H1 (cell line): ENCODE data around the gene SLC35E4. TPM values are rescaled to one million over a fixed set of nuclear protein-coding genes. Genes with fewer than 3 reads are reported as not detected.
A peak's percentile ranks its signal among the peaks of the same experiment; 100 is the strongest.

Experiments
- CTCF ChIA-PET: fragments of 300-600 bp; sonication (Branson Sonifier 250); formaldehyde crosslinking; loops from one replicate; lab custom pipeline; 2021; ENCODE audit not compliant: partially characterized antibody; lab: Charles Lee
- POLR2A ChIA-PET: fragments of 300-600 bp; sonication (Branson Sonifier 250); formaldehyde crosslinking; loops from one replicate; lab custom pipeline; 2021; ENCODE audit warnings: inconsistent platforms; ENCODE audit not compliant: partially characterized antibody; lab: Charles Lee
- DNase-seq, 2 experiments: peaks; one replicate each; pipeline versions ENCODE4 v3.0.0 to v3.0.0-alpha.2; 2010 to 2022; ENCODE audit warnings: low spot score in 2 of 2, low read depth in 1 of 2, mixed read lengths in 1 of 2
- FAIRE-seq: peaks from 2 replicates; lab custom pipeline; 2011; peaks lifted over from hg19 to GRCh38; lab: Jason Lieb, UNC
- H2AFZ ChIP-seq: 2 replicates; pipeline ENCODE4 v1.8.1; 2012; ENCODE audit warnings: low read length, inconsistent platforms
- H2AK5ac ChIP-seq: 2 replicates; pipeline ENCODE4 v1.6.1; 2013; ENCODE audit warnings: low read depth, low read length
- H2BK120ac ChIP-seq: replicated peaks from 2 replicates; pipeline ENCODE3; 2013; ENCODE audit warnings: low read depth, low read length, inconsistent platforms
- H2BK12ac ChIP-seq: 2 replicates; pipeline ENCODE4 v1.6.1; 2013; ENCODE audit warnings: low read depth, low read length
- H2BK15ac ChIP-seq: 2 replicates; pipeline ENCODE4 v1.6.1; 2013; ENCODE audit warnings: low read length
- H2BK20ac ChIP-seq: 2 replicates; pipeline ENCODE4 v1.6.1; 2013; ENCODE audit warnings: low read length
- H2BK5ac ChIP-seq: 2 replicates; pipeline ENCODE4 v1.6.1; 2013; ENCODE audit warnings: low read depth, low read length
- H3K14ac ChIP-seq: 2 replicates; pipeline ENCODE4 v1.6.1; 2013; ENCODE audit warnings: inconsistent platforms; ENCODE audit not compliant: insufficient read length
- H3K18ac ChIP-seq: 2 replicates; pipeline ENCODE4 v1.6.1; 2013; ENCODE audit warnings: low read length; ENCODE audit errors: extremely low read depth
- H3K23ac ChIP-seq: 2 replicates; pipeline ENCODE4 v1.6.1; 2013; ENCODE audit warnings: inconsistent platforms; ENCODE audit not compliant: insufficient read length
- H3K23me2 ChIP-seq: 2 replicates; pipeline ENCODE4 v1.6.1; 2013; ENCODE audit warnings: low read depth, low read length
- H3K27ac ChIP-seq: 2 replicates; pipeline ENCODE4 v1.6.1; 2011; ENCODE audit warnings: low read depth, low read length, inconsistent platforms
- H3K27me3 ChIP-seq, 4 experiments: replicated peaks in 1 of 4; 1 replicate in 1 of 4; 2 replicates in 3 of 4; pipeline versions ENCODE4 v1.6.1 to v1.8.1; 2011 to 2013; ENCODE audit warnings: low read length in 3 of 4, mild to moderate bottlenecking in 3 of 4, inconsistent platforms in 2 of 4, mixed read lengths in 2 of 4, moderate library complexity in 1 of 4; ENCODE audit not compliant: control insufficient read depth in 3 of 4, insufficient read depth in 3 of 4; ENCODE audit errors: extremely low read depth in 1 of 4
- H3K36me3 ChIP-seq, 4 experiments: 2 replicates each; pipeline versions ENCODE4 v1.6.1 to v1.8.1; 2011 to 2013; ENCODE audit warnings: mild to moderate bottlenecking in 4 of 4, low read length in 3 of 4, moderate library complexity in 2 of 4, control low read depth in 1 of 4, inconsistent platforms in 1 of 4; ENCODE audit not compliant: insufficient read depth in 4 of 4, control insufficient read depth in 2 of 4
- H3K4ac ChIP-seq: replicated peaks from 2 replicates; pipeline ENCODE3; 2013; ENCODE audit warnings: low read length, low read depth, mixed read lengths, inconsistent platforms; ENCODE audit not compliant: insufficient read length
- H3K4me1 ChIP-seq, 4 experiments: replicated peaks in 1 of 4; 1 replicate in 1 of 4; 2 replicates in 3 of 4; pipeline versions ENCODE4 v1.6.1 to v1.8.1; 2011 to 2013; ENCODE audit warnings: low read length in 3 of 4, inconsistent platforms in 2 of 4, mixed read lengths in 1 of 4; ENCODE audit not compliant: insufficient read depth in 4 of 4, control insufficient read depth in 3 of 4
- H3K4me2 ChIP-seq, 2 experiments: 2 replicates each; pipeline versions ENCODE4 v1.6.1 to v1.8.1; 2011 to 2013; ENCODE audit warnings: low read depth in 2 of 2, low read length in 2 of 2, control low read depth in 1 of 2, inconsistent platforms in 1 of 2, mild to moderate bottlenecking in 1 of 2; ENCODE audit not compliant: insufficient read depth in 1 of 2
- H3K4me3 ChIP-seq, 4 experiments: fragments of 200-600, 300-600 bp in 1 of 4; sonication (generic), shearing (Covaris generic), sonication (Bioruptor Twin) in 1 of 4; 2 replicates each; pipeline versions ENCODE4 v1.5.1 to v1.8.1; 2011 to 2016; ENCODE audit warnings: low read length in 4 of 4, low read depth in 3 of 4, control low read depth in 2 of 4, inconsistent platforms in 2 of 4, mild to moderate bottlenecking in 2 of 4, mixed read lengths in 1 of 4, moderate library complexity in 1 of 4; ENCODE audit not compliant: insufficient read depth in 2 of 4; ENCODE audit errors: extremely low read depth in 1 of 4
- H3K56ac ChIP-seq: replicated peaks from 2 replicates; pipeline ENCODE3; 2013; ENCODE audit warnings: low read depth, mild to moderate bottlenecking, mixed read lengths, low read length, inconsistent platforms; ENCODE audit not compliant: insufficient read length
- H3K79me1 ChIP-seq: 2 replicates; pipeline ENCODE4 v1.6.1; 2013; ENCODE audit warnings: low read depth, low read length, control low read depth
- H3K79me2 ChIP-seq, 2 experiments: 2 replicates each; pipeline versions ENCODE4 v1.6.1 to v1.8.1; 2012 to 2013; ENCODE audit warnings: low read length in 2 of 2, mild to moderate bottlenecking in 2 of 2, inconsistent platforms in 1 of 2; ENCODE audit not compliant: insufficient read depth in 2 of 2, control insufficient read depth in 1 of 2
- H3K9ac ChIP-seq, 4 experiments: replicated peaks in 1 of 4; 1 replicate in 1 of 4; 2 replicates in 3 of 4; pipeline versions ENCODE4 v1.6.1 to v1.8.1; 2011 to 2013; ENCODE audit warnings: low read depth in 3 of 4, low read length in 3 of 4, control low read depth in 2 of 4, mild to moderate bottlenecking in 2 of 4, moderate library complexity in 2 of 4, inconsistent platforms in 1 of 4; ENCODE audit errors: extremely low read depth in 1 of 4
- H3K9me3 ChIP-seq, 2 experiments: 2 replicates each; pipeline versions ENCODE4 v1.6.1 to v1.8.1; 2012 to 2013; ENCODE audit warnings: mild to moderate bottlenecking in 2 of 2, moderate library complexity in 2 of 2, control low read depth in 1 of 2, inconsistent platforms in 1 of 2, low read depth in 1 of 2, low read length in 1 of 2, mixed read lengths in 1 of 2; ENCODE audit not compliant: insufficient read depth in 2 of 2
- H4K20me1 ChIP-seq, 2 experiments: replicated peaks in 1 of 2; 2 replicates each; pipeline versions ENCODE3 to v1.8.1; 2011 to 2013; ENCODE audit warnings: inconsistent platforms in 2 of 2, low read length in 2 of 2, mild to moderate bottlenecking in 1 of 2; ENCODE audit not compliant: insufficient read depth in 2 of 2, control insufficient read depth in 1 of 2
- H4K5ac ChIP-seq: 2 replicates; pipeline ENCODE4 v1.6.1; 2013; ENCODE audit warnings: low read length, low read depth, mixed read lengths, inconsistent platforms; ENCODE audit not compliant: insufficient read length
- H4K8ac ChIP-seq: 2 replicates; pipeline ENCODE4 v1.8.0; 2013; ENCODE audit warnings: mild to moderate bottlenecking, moderate library complexity, low read length, inconsistent platforms; ENCODE audit not compliant: insufficient read depth; ENCODE audit errors: extremely low read depth
- H4K91ac ChIP-seq: replicated peaks from 2 replicates; pipeline ENCODE3; 2013; ENCODE audit warnings: low read length, mixed read lengths, inconsistent platforms; ENCODE audit not compliant: insufficient read length
- BCL11A ChIP-seq, 2 experiments: IDR thresholded peaks; one replicate each; pipeline ENCODE4 v1.6.1; 2011; ENCODE audit warnings: low read depth in 2 of 2, low read length in 2 of 2, mild to moderate bottlenecking in 2 of 2
- CHD2 ChIP-seq: IDR thresholded peaks from 2 replicates; pipeline ENCODE4 v1.6.1; 2012; ENCODE audit warnings: low read length, improper control_type of control experiment
- CTBP2 ChIP-seq: IDR thresholded peaks from 2 replicates; pipeline ENCODE4 v1.7.0; 2011; ENCODE audit warnings: borderline replicate concordance, mild to moderate bottlenecking, moderate library complexity, mixed read lengths, low read length; ENCODE audit not compliant: insufficient read depth, insufficient read length
- HDAC2 ChIP-seq, 2 experiments: fragments of 300-600 bp in 1 of 2; sonication (generic) in 1 of 2; IDR thresholded peaks; 2 replicates each; pipeline ENCODE4 v1.6.1; 2011 to 2012; ENCODE audit warnings: low read depth in 2 of 2, low read length in 2 of 2, mild to moderate bottlenecking in 2 of 2, moderate library complexity in 2 of 2, borderline replicate concordance in 1 of 2, inconsistent platforms in 1 of 2
- POLR2A ChIP-seq, 2 experiments: IDR thresholded peaks; 1 replicate in 1 of 2; 2 replicates in 1 of 2; pipeline ENCODE4 v1.6.1; 2011; ENCODE audit warnings: low read depth in 2 of 2, low read length in 2 of 2, mild to moderate bottlenecking in 2 of 2; ENCODE audit errors: control extremely low read depth in 1 of 2
- RAD21 ChIP-seq, 2 experiments: IDR thresholded peaks in 1 of 2; conservative IDR thresholded peaks in 1 of 2; 2 replicates each; pipeline ENCODE4 v1.6.1; 2011; ENCODE audit warnings: low read depth in 2 of 2, low read length in 2 of 2, improper control_type of control experiment in 1 of 2, inconsistent platforms in 1 of 2, mild to moderate bottlenecking in 1 of 2, moderate library complexity in 1 of 2
- SAP30 ChIP-seq: fragments of 300-600 bp; sonication (generic); IDR thresholded peaks from 2 replicates; pipeline ENCODE4 v1.7.1; 2012; ENCODE audit warnings: low read length, moderate library complexity, mild to moderate bottlenecking, inconsistent platforms; ENCODE audit not compliant: insufficient read depth, insufficient replicate concordance
- SIRT6 ChIP-seq: IDR thresholded peaks from one replicate; pipeline ENCODE4 v1.7.1; 2012; ENCODE audit warnings: low read length, inconsistent platforms
- SIX5 ChIP-seq: IDR thresholded peaks from 2 replicates; pipeline ENCODE4 v1.6.1; 2011; ENCODE audit warnings: mild to moderate bottlenecking, low read depth, low read length
- SP2 ChIP-seq: IDR thresholded peaks from 2 replicates; pipeline ENCODE4 v1.6.1; 2012; ENCODE audit warnings: mild to moderate bottlenecking, low read length, inconsistent platforms
- USF2 ChIP-seq: IDR thresholded peaks from 2 replicates; pipeline ENCODE4 v1.6.1; 2011; ENCODE audit warnings: low read length, improper control_type of control experiment
- ZNF274 ChIP-seq: IDR thresholded peaks from 2 replicates; pipeline ENCODE4 v1.7.0; 2012; ENCODE audit warnings: low read length, borderline replicate concordance; ENCODE audit errors: extremely low read depth
- WGBS, 2 experiments: shearing (Covaris generic) in 1 of 2; methylation state at CpG; one replicate each; pipeline versions ENCODE4 v1.1.6 to v1.1.7; 2013 to 2015; ENCODE audit warnings: low lambda C conversion rate in 2 of 2, mixed read lengths in 2 of 2, inconsistent platforms in 1 of 2, low coverage in 1 of 2, missing lambda C conversion rate in 1 of 2; ENCODE audit not compliant: insufficient replicate concordance in 2 of 2, insufficient coverage in 1 of 2, insufficient read length in 1 of 2; ENCODE audit errors: extremely low coverage in 1 of 2, missing lambda C conversion rate in 1 of 2; 5-methylcytosine and 5-hydroxymethylcytosine counted together
- polyA plus RNA-seq, 7 experiments: library from polyadenylated mRNA; depleted of rRNA in 3 of 7; stranded (reverse) in 5 of 7; unstranded in 2 of 7; fragments of >200 nt in 5 of 7; fragments of 200-250 nt in 2 of 7; gene quantifications; 1 replicate in 5 of 7; 2 replicates in 1 of 7; 4 replicates in 1 of 7; pipeline versions ENCODE4 v1.2.1 to v1.2.3, GENCODE V29; 2011 to 2013; ENCODE audit warnings: missing spikeins in 2 of 7, mixed read lengths in 2 of 7
- total RNA-seq: library from RNA; stranded (reverse); fragmentation: NEBNext Ultra II Directional; extraction: Animal tissue kit (Norgen Biotek cat#: 25700); gene quantifications from 2 replicates; pipeline ENCODE4 v1.2.1, GENCODE V29; 2021

Gene SLC35E4
- total and polyA plus RNA-seq, 2 of the 8 experiments (the other 6 are each of a cell fraction or from before 2014, with no cell fraction given) = 5.1 to 5.6 TPM

GRCh38 chr22:30667107-30667493, 31.5 kb downstream of the SLC35E4 start:
- H3K27me3 ChIP-seq = peaks cover 0 to 13% (median 8%) of the 10 kb centered on the region in 4 experiments; a peak in 5 of 7 replicates
- H3K4me1 ChIP-seq = peaks cover 0 to 2% (median under 1%) of the 10 kb centered on the region in 4 experiments; a peak in 4 of 7 replicates
- H3K56ac ChIP-seq = no peak overlapping the region
- H3K23me2 ChIP-seq = peaks cover 16% of the 10 kb centered on the region; the same call in 1 of the 2 replicates
- H3K18ac ChIP-seq = no peak overlapping the region
- H3K27ac ChIP-seq = no peak overlapping the region
- TF ChIP-seq POLR2A (IDR thresholded peaks at IDR 0.05; ENCODE audit: control extremely low read depth in 1 of 2, low read depth in 2 of 2, low read length in 2 of 2) (no peak), USF2 (no peak), SAP30 (no peak), SIRT6 (no peak), BCL11A (IDR thresholded peaks at IDR 0.05; ENCODE audit: low read depth in 2 of 2, low read length in 2 of 2) (no peak), CHD2 (no peak), RAD21 (IDR thresholded peaks at IDR 0.05 in 1 of 2, conservative IDR thresholded peaks at IDR 0.05 in 1 of 2; ENCODE audit: low read depth in 2 of 2, low read length in 2 of 2) (no peak), ZNF274 (no peak), HDAC2 (IDR thresholded peaks at IDR 0.05; ENCODE audit: borderline replicate concordance in 1 of 2, low read depth in 2 of 2, low read length in 2 of 2) (no peak), CTBP2 (no peak), SIX5 (no peak), SP2 (no peak)
- 0 out of 2 replicates have a peak overlapping the region, but pooled peaks have one; percentile 87 for H4K8ac ChIP-seq
- H3K4me2 ChIP-seq = peak overlapping the region; percentile 90 to 94
- DNase-seq = no peak
- H4K20me1 ChIP-seq = no peaks in the 10 kb centered on the region
- H4K5ac ChIP-seq = no peak overlapping the region
- CTCF ChIA-PET = interaction anchor here (1.3 to 4.7 kb wide), 9 partner anchors 9 to 88 kb away, joined by 3 to 26 read pairs (median 5); partner anchors contain the start of gene SLC35E4
- POLR2A ChIA-PET = interaction anchor here (0.9 to 1.5 kb wide), 4 partner anchors 11 to 58 kb away, joined by 3 to 6 read pairs (median 3); no protein-coding TSS in a partner anchor
- no peaks in the 10 kb centered on the region for H3K36me3 ChIP-seq
- peak overlapping the region; percentile 41 to 87 (median 76) for H3K4me3 ChIP-seq
- no peak overlapping the region for H2BK20ac ChIP-seq
- no peaks in the 10 kb centered on the region for H3K79me1 ChIP-seq
- no peak overlapping the region for H2AFZ ChIP-seq
- no peak overlapping the region for H2BK15ac ChIP-seq
- no peak overlapping the region; a peak in 1 of 7 replicates for H3K9ac ChIP-seq
- H3K23ac ChIP-seq = no peak overlapping the region
- H3K14ac ChIP-seq = no peak overlapping the region
- no peak overlapping the region for H3K4ac ChIP-seq
- no peaks in the 10 kb centered on the region for H3K9me3 ChIP-seq
- no peak overlapping the region for H2AK5ac ChIP-seq
- FAIRE-seq = no peak
- H2BK5ac ChIP-seq = no peak overlapping the region
- no peak overlapping the region for H2BK12ac ChIP-seq
- no peak overlapping the region for H2BK120ac ChIP-seq
- WGBS, 2 experiments = 24% methylated on average over 17 of the region's 18 CpGs; no CpG with 5 or more reads in 1 of the 2 experiments
- no peak overlapping the region for H4K91ac ChIP-seq
- H3K79me2 ChIP-seq = no peaks in the 10 kb centered on the region
